Stimulated activated effector memory CD8-positive, alpha-beta T cell treated with anti-CD3 and anti-CD28 coated beads, Interleukin-12 subunit alpha, Interleukin-12 subunit beta, amount 100 ng/mL, for 72 hours (primary cell): ENCODE results near the gene MYBBP1A.

Experiments used
- ATAC-seq: fragments of 150-1000 bp; cut with Tn5 transposase; 2 replicates; pipeline ENCODE4 v1.10.0; 2021
- DNase-seq, 2 donors: peaks; one replicate each; pipeline ENCODE4 v3.0.0; 2021 to 2022; ENCODE audit warnings: low spot score in 2 of 2
- H3K27ac Mint-ChIP-seq: one replicate; pipeline ENCODE4 v1.8.0; 2022; ENCODE audit warnings: mild to moderate bottlenecking, mixed read lengths
- H3K36me3 Mint-ChIP-seq: one replicate; pipeline ENCODE4 v1.8.0; 2022; ENCODE audit warnings: mild to moderate bottlenecking, mixed read lengths
- H3K4me1 Mint-ChIP-seq: one replicate; pipeline ENCODE4 v1.8.0; 2022; ENCODE audit warnings: mixed read lengths
- H3K4me3 Mint-ChIP-seq: one replicate; pipeline ENCODE4 v1.8.0; 2022; ENCODE audit warnings: mild to moderate bottlenecking, mixed read lengths
- H3K9me3 Mint-ChIP-seq: one replicate; pipeline ENCODE4 v1.8.0; 2022; ENCODE audit warnings: mixed read lengths

Gene MYBBP1A

GRCh38 chr17:4541328-4542002 is 13.7 kb downstream of the MYBBP1A start:
- Mint-ChIP-seq H3K4me1 (no peaks in the 10 kb centered on the region), H3K36me3 (peaks cover 74% of the 10 kb centered on the region), H3K9me3 (no peaks in the 10 kb centered on the region), H3K27ac (peak overlapping the region; percentile 77), H3K4me3 (no peak overlapping the region)
- ATAC-seq: no peak
- no peak for DNase-seq

- H3K4me3 Mint-ChIP-seq: no peak overlapping the region
- peak overlapping the region; percentile 77 for H3K27ac Mint-ChIP-seq
- DNase-seq (no peak), ATAC-seq (no peak)
- no peaks in the 10 kb centered on the region for H3K9me3 Mint-ChIP-seq
- no peaks in the 10 kb centered on the region for H3K4me1 Mint-ChIP-seq
- peaks cover 67% of the 10 kb centered on the region for H3K36me3 Mint-ChIP-seq
Measured at GRCh38 chr17:4540687-4541327, 14.4 kb downstream of the MYBBP1A start.

- no peaks in the 10 kb centered on the region for H3K9me3 Mint-ChIP-seq
- H3K27ac Mint-ChIP-seq: no peak overlapping the region
- H3K4me3 Mint-ChIP-seq: no peak overlapping the region
- DNase-seq (no peak), ATAC-seq (no peak)
- no peaks in the 10 kb centered on the region for H3K4me1 Mint-ChIP-seq
- H3K36me3 Mint-ChIP-seq: peaks cover 61% of the 10 kb centered on the region
Measured at GRCh38 chr17:4540224-4540651, 14.9 kb downstream of the MYBBP1A start.

- peaks cover 56% of the 10 kb centered on the region for H3K36me3 Mint-ChIP-seq
- ATAC-seq: no peak
- H3K9me3 Mint-ChIP-seq: no peaks in the 10 kb centered on the region
- no peak for DNase-seq
- no peak overlapping the region for H3K27ac Mint-ChIP-seq
- no peak overlapping the region for H3K4me3 Mint-ChIP-seq
- H3K4me1 Mint-ChIP-seq: no peaks in the 10 kb centered on the region
Measured at GRCh38 chr17:4539576-4540223, 15.5 kb downstream of the MYBBP1A start.

- ATAC-seq: no peak
- no peak for DNase-seq
- Mint-ChIP-seq H3K36me3 (peaks cover 56% of the 10 kb centered on the region), H3K9me3 (no peaks in the 10 kb centered on the region), H3K4me3 (no peak overlapping the region), H3K4me1 (no peaks in the 10 kb centered on the region), H3K27ac (no peak overlapping the region)
Measured at GRCh38 chr17:4539025-4539424, 16.2 kb downstream of the MYBBP1A start.

GRCh38 chr17:4538236-4539002 is 16.8 kb downstream of the MYBBP1A start:
- Mint-ChIP-seq H3K9me3 (no peaks in the 10 kb centered on the region), H3K36me3 (peaks cover 51% of the 10 kb centered on the region), H3K4me1 (no peaks in the 10 kb centered on the region), H3K27ac (no peak overlapping the region), H3K4me3 (no peak overlapping the region)
- DNase-seq: no peak
- no peak for ATAC-seq

- H3K4me1 Mint-ChIP-seq: no peaks in the 10 kb centered on the region
- no peaks in the 10 kb centered on the region for H3K9me3 Mint-ChIP-seq
- H3K27ac Mint-ChIP-seq: peak overlapping the region; percentile 17
- H3K36me3 Mint-ChIP-seq: peaks cover 44% of the 10 kb centered on the region
- DNase-seq: no peak
- no peak for ATAC-seq
- H3K4me3 Mint-ChIP-seq: no peak overlapping the region
Measured at GRCh38 chr17:4537451-4538235, 17.5 kb downstream of the MYBBP1A start.

GRCh38 chr17:4536742-4537411 is 18.3 kb downstream of the MYBBP1A start:
- DNase-seq (no peak), ATAC-seq (no peak)
- Mint-ChIP-seq H3K9me3 (no peaks in the 10 kb centered on the region), H3K4me1 (no peaks in the 10 kb centered on the region), H3K36me3 (peaks cover 42% of the 10 kb centered on the region), H3K27ac (peak overlapping the region; percentile 17), H3K4me3 (no peak overlapping the region)

GRCh38 chr17:4536259-4536741 is 18.9 kb downstream of the MYBBP1A start:
- Mint-ChIP-seq H3K9me3 (no peaks in the 10 kb centered on the region), H3K4me1 (no peaks in the 10 kb centered on the region), H3K4me3 (no peak overlapping the region), H3K27ac (no peak overlapping the region), H3K36me3 (peaks cover 39% of the 10 kb centered on the region)
- peak; percentile 3 for ATAC-seq
- no peak for DNase-seq

- Mint-ChIP-seq H3K27ac (peak overlapping the region; percentile 55), H3K4me1 (no peaks in the 10 kb centered on the region), H3K9me3 (no peaks in the 10 kb centered on the region), H3K4me3 (no peak overlapping the region), H3K36me3 (peaks cover 35% of the 10 kb centered on the region)
- ATAC-seq: no peak
- no peak for DNase-seq
Measured at GRCh38 chr17:4535667-4536258, 19.4 kb downstream of the MYBBP1A start.

- Mint-ChIP-seq H3K4me3 (no peak overlapping the region), H3K36me3 (peaks cover 28% of the 10 kb centered on the region), H3K9me3 (no peaks in the 10 kb centered on the region), H3K4me1 (no peaks in the 10 kb centered on the region), H3K27ac (peak overlapping the region; percentile 55)
- DNase-seq: no peak
- no peak for ATAC-seq
Measured at GRCh38 chr17:4534928-4535666, 20.1 kb downstream of the MYBBP1A start.

- Mint-ChIP-seq H3K4me1 (no peaks in the 10 kb centered on the region), H3K27ac (no peak overlapping the region), H3K4me3 (no peak overlapping the region), H3K9me3 (no peaks in the 10 kb centered on the region), H3K36me3 (peaks cover 22% of the 10 kb centered on the region)
- DNase-seq (no peak), ATAC-seq (no peak)
Measured at GRCh38 chr17:4534515-4534914, 20.7 kb downstream of the MYBBP1A start.
